Tibial artery (tissue), 4 donors: ENCODE measurements around the gene AGGF1.
"Not testable (repeated sequence)": the region's sequence is repeated elsewhere in the genome, so short reads cannot be mapped to it uniquely, and the experiment has no call there.

ENCODE experiments used
- DNase-seq, 2 donors: peaks; one replicate each; pipeline ENCODE4 v3.0.0-alpha.2; 2019
- H3K27ac ChIP-seq, 2 donors: fragments of 200-600 bp; sonication (generic) in 1 of 2; 1 replicate in 1 of 2; 2 replicates in 1 of 2; pipeline ENCODE4 v1.5.1; 2018 to 2019; ENCODE audit warnings: mild to moderate bottlenecking in 1 of 2
- H3K27me3 ChIP-seq, 2 donors: fragments of 200-600 bp; sonication (generic) in 1 of 2; one replicate each; pipeline versions ENCODE4 v1.5.1 to v1.6.0; 2016 to 2019
- H3K36me3 ChIP-seq, 3 donors: fragments of 200-600 bp; sonication (generic) in 2 of 3; one replicate each; pipeline ENCODE4 v1.5.1; 2016 to 2019; ENCODE audit warnings: mild to moderate bottlenecking in 2 of 3
- H3K4me1 ChIP-seq, 4 donors: fragments of 200-600 bp; sonication (generic) in 2 of 4; 1 replicate in 3 of 4; 2 replicates in 1 of 4; pipeline ENCODE4 v1.5.1; 2016 to 2019
- H3K4me3 ChIP-seq, 2 donors: fragments of 200-600 bp; sonication (generic) in 1 of 2; 1 replicate in 1 of 2; 2 replicates in 1 of 2; pipeline ENCODE4 v1.5.1; 2018 to 2019; ENCODE audit warnings: mild to moderate bottlenecking in 2 of 2
- H3K9me3 ChIP-seq, 3 donors: fragments of 200-600 bp; sonication (generic) in 1 of 3; one replicate each; pipeline ENCODE4 v1.5.1; 2016 to 2019
- intact Hi-C: fragments of 100-400 bp; cut with DNase I; formaldehyde crosslinking; loops from one replicate; pipeline ENCODE4 v1.15.0; 2023; ENCODE audit warnings: low total_unique reads
- TF ChIP-seq, protein P1 (sequence below), 2 experiments: fragments of 200-600 bp in 1 of 2; fragments of 450-650 bp in 1 of 2; IDR thresholded peaks; one replicate each; pipeline ENCODE4 v1.5.1; 2017 to 2019; ENCODE audit warnings: antibody characterized with exemption in 2 of 2, mild to moderate bottlenecking in 1 of 2, moderate library complexity in 1 of 2

AGGF1 gene

DNA sequence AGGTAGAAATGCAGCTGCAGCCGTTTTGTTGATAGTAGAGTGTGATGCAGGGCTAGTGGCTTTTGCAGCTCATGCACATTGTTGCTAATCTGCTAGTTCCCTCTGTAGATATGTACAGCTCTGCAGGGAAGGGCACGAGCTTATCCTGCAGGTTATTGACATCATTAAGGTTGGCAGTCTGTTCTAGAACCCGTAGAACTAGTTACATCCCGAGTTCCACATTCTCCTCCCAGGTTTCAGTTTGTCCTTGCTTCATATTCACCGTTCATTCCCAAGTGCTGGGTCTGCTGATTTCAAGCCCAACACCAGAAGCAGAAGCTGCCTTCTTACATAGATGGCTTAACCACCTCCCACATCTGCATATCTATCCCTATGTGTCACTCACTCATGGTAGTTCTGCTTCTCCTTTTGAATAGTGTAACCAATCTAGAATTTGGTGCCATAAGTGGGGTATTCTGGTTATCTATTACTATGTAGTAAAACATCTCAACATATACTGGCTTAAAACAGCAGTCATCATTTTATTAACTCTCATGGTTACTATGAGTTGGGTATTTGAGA lies 39.2 kb upstream of the AGGF1 start:
- no peaks in the 10 kb centered on the region for H3K36me3 ChIP-seq

GRCh38 chr5:76993436-76993835 lies 36.8 kb upstream of the AGGF1 start:
- intact Hi-C loops, H3K4me1 ChIP-seq: not testable (repeated sequence)

More for the DNA sequence above, 39.2 kb upstream of the AGGF1 start:
- Histone ChIP-seq H3K27me3 (no peaks in the 10 kb centered on the region), H3K27ac (no peak overlapping the region), H3K4me3 (no peak overlapping the region), H3K4me1 (no peaks in the 10 kb centered on the region), H3K9me3 (no peaks in the 10 kb centered on the region)
- TF ChIP-seq, protein P1, sequence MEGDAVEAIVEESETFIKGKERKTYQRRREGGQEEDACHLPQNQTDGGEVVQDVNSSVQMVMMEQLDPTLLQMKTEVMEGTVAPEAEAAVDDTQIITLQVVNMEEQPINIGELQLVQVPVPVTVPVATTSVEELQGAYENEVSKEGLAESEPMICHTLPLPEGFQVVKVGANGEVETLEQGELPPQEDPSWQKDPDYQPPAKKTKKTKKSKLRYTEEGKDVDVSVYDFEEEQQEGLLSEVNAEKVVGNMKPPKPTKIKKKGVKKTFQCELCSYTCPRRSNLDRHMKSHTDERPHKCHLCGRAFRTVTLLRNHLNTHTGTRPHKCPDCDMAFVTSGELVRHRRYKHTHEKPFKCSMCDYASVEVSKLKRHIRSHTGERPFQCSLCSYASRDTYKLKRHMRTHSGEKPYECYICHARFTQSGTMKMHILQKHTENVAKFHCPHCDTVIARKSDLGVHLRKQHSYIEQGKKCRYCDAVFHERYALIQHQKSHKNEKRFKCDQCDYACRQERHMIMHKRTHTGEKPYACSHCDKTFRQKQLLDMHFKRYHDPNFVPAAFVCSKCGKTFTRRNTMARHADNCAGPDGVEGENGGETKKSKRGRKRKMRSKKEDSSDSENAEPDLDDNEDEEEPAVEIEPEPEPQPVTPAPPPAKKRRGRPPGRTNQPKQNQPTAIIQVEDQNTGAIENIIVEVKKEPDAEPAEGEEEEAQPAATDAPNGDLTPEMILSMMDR (IDR thresholded peaks at IDR 0.05), result no peak
- no peak for DNase-seq
- intact Hi-C loops, result no loop called here

GRCh38 chr5:76994337-76994736 lies 35.9 kb upstream of the AGGF1 start:
- no peak for DNase-seq
- Histone ChIP-seq H3K36me3 (no peaks in the 10 kb centered on the region), H3K4me1 (no peaks in the 10 kb centered on the region), H3K9me3 (no peaks in the 10 kb centered on the region), H3K27me3 (no peaks in the 10 kb centered on the region), H3K4me3 (no peak overlapping the region), H3K27ac (no peak overlapping the region)
- intact Hi-C loops, result no loop called here
- TF ChIP-seq, protein P1 (IDR thresholded peaks at IDR 0.05), result no peak

More at GRCh38 chr5:76993436-76993835, 36.8 kb upstream of the AGGF1 start:
- not testable (repeated sequence) for H3K4me3 ChIP-seq, H3K9me3 ChIP-seq, H3K27me3 ChIP-seq, H3K27ac ChIP-seq, DNase-seq, H3K36me3 ChIP-seq

- intact Hi-C loops, H3K27ac ChIP-seq, H3K4me1 ChIP-seq, H3K27me3 ChIP-seq, H3K4me3 ChIP-seq, DNase-seq, H3K9me3 ChIP-seq, H3K36me3 ChIP-seq: not testable (repeated sequence)
Measured at GRCh38 chr5:76998251-76998650, 32.0 kb upstream of the AGGF1 start.

- H3K4me3 ChIP-seq, result no peak overlapping the region
- no peak overlapping the region for H3K27ac ChIP-seq
- no peaks in the 10 kb centered on the region for H3K4me1 ChIP-seq
- no peaks in the 10 kb centered on the region for H3K9me3 ChIP-seq
- TF ChIP-seq, protein P1 (IDR thresholded peaks at IDR 0.05), result no peak
- intact Hi-C loops, result no loop called here
- DNase-seq, result no peak
- H3K36me3 ChIP-seq, result no peaks in the 10 kb centered on the region
- H3K27me3 ChIP-seq, result peaks cover 0 to 5% of the 10 kb centered on the region in 2 donors
Measured at GRCh38 chr5:76999451-76999850, 30.8 kb upstream of the AGGF1 start.

- no peaks in the 10 kb centered on the region for H3K4me1 ChIP-seq
- no peaks in the 10 kb centered on the region for H3K36me3 ChIP-seq
- TF ChIP-seq, protein P1 (IDR thresholded peaks at IDR 0.05), result no peak
- intact Hi-C loops, result no loop called here
- no peak for DNase-seq
- no peak overlapping the region for H3K27ac ChIP-seq
- no peaks in the 10 kb centered on the region for H3K9me3 ChIP-seq
- H3K27me3 ChIP-seq, result peaks cover 0 to 7% of the 10 kb centered on the region in 2 donors
- no peak overlapping the region for H3K4me3 ChIP-seq
Measured at GRCh38 chr5:77003246-77003645, 27.0 kb upstream of the AGGF1 start.

- no peaks in the 10 kb centered on the region for H3K4me1 ChIP-seq
- H3K27ac ChIP-seq, result no peak overlapping the region
- TF ChIP-seq, protein P1 (IDR thresholded peaks at IDR 0.05), result no peak
- no peaks in the 10 kb centered on the region for H3K9me3 ChIP-seq
- H3K36me3 ChIP-seq, result no peaks in the 10 kb centered on the region
- no peak overlapping the region for H3K4me3 ChIP-seq
- H3K27me3 ChIP-seq, result peaks cover 0 to 9% of the 10 kb centered on the region in 2 donors
- intact Hi-C loops, result no loop called here
- DNase-seq, result no peak
Measured at GRCh38 chr5:77006124-77006523, 24.1 kb upstream of the AGGF1 start.
